ENCODE measurements around the gene RUVBL2. TPM values are rescaled to one million over a fixed set of nuclear protein-coding genes. Genes with fewer than 3 reads are reported as not detected.

Gene RUVBL2
- total RNA-seq, 4 donors from 2014 or later, result 69.2 to 120 (median 78.5) TPM

DNA sequence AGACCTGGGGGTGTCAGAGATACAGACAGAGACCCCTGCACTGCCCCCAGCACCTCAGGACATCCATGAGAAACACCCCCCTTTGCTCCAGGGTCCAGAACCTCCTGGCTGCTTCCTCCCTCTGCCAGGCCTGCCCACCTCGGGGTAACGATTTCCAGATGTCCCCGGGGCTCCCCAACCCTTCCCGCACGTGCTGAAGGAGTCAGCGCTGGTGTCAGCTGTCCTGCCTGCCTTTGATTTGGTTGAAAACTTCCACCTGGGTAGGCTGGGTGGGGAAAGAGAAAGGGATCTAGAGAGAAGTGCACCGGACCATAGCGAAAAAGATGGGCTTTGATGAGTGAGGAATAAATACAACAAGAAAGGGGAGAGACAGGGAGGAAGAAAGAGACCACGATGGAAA lies 65.4 kb downstream of the RUVBL2 start:
- H3K36me3 ChIP-seq, result no peaks in the 10 kb centered on the region
- H3K27me3 ChIP-seq, result peaks cover 0 to 78% of the 10 kb centered on the region in 2 donors
- no peak overlapping the region for H3K27ac ChIP-seq
- DNase-seq (ENCODE audit: low spot score in 2 of 2), result no peak
- H3K4me1 ChIP-seq, result peaks cover 0 to 27% (median 14%) of the 10 kb centered on the region in 4 donors
- no peaks in the 10 kb centered on the region for H3K9me3 ChIP-seq
- 53 to 57% methylated on average over 9 of the region's 9 CpGs for WGBS, 2 donors
- H3K4me3 ChIP-seq, result no peak overlapping the region
- TF ChIP-seq POLR2A (IDR thresholded peaks at IDR 0.05), result no peak
- TF ChIP-seq EP300 (IDR thresholded peaks at IDR 0.05), result no peak
- TF ChIP-seq, protein P1, sequence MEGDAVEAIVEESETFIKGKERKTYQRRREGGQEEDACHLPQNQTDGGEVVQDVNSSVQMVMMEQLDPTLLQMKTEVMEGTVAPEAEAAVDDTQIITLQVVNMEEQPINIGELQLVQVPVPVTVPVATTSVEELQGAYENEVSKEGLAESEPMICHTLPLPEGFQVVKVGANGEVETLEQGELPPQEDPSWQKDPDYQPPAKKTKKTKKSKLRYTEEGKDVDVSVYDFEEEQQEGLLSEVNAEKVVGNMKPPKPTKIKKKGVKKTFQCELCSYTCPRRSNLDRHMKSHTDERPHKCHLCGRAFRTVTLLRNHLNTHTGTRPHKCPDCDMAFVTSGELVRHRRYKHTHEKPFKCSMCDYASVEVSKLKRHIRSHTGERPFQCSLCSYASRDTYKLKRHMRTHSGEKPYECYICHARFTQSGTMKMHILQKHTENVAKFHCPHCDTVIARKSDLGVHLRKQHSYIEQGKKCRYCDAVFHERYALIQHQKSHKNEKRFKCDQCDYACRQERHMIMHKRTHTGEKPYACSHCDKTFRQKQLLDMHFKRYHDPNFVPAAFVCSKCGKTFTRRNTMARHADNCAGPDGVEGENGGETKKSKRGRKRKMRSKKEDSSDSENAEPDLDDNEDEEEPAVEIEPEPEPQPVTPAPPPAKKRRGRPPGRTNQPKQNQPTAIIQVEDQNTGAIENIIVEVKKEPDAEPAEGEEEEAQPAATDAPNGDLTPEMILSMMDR (IDR thresholded peaks at IDR 0.05), result no peak

DNA sequence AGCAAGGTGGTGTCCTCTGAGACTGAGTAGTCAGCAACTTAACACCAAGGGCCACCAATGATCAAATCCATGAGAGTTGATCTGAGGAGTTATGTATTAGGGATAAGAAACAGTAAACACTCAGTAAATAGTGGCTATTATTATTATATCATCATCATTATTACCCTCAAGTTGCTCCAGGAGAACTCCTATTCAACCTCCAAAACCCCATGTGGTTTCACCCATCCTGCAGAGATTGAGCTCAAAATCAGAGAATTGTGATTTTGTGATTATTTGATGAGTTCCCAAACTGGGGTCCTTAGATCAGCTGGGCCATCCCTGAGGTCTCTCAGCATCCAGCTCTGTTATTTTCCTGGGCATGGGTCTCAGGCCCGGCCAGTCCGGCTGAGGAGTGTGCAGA lies 67.3 kb downstream of the RUVBL2 start:
- H3K4me1 ChIP-seq, result peaks cover 0 to 35% (median 20%) of the 10 kb centered on the region in 4 donors
- TF ChIP-seq EP300 (IDR thresholded peaks at IDR 0.05) (no peak), POLR2A (IDR thresholded peaks at IDR 0.05) (no peak)
- TF ChIP-seq, protein P1 (IDR thresholded peaks at IDR 0.05), result no peak
- peaks cover 2 to 90% of the 10 kb centered on the region in 2 donors for H3K27me3 ChIP-seq
- H3K36me3 ChIP-seq, result no peaks in the 10 kb centered on the region
- no peak overlapping the region for H3K27ac ChIP-seq
- no peaks in the 10 kb centered on the region for H3K9me3 ChIP-seq
- whole genome bisulfite sequencing, 2 donors, result 94 to 96% methylated on average over 2 of the region's 2 CpGs
- no peak for DNase-seq (ENCODE audit: low spot score in 2 of 2)
- H3K4me3 ChIP-seq, result no peak overlapping the region

DNA sequence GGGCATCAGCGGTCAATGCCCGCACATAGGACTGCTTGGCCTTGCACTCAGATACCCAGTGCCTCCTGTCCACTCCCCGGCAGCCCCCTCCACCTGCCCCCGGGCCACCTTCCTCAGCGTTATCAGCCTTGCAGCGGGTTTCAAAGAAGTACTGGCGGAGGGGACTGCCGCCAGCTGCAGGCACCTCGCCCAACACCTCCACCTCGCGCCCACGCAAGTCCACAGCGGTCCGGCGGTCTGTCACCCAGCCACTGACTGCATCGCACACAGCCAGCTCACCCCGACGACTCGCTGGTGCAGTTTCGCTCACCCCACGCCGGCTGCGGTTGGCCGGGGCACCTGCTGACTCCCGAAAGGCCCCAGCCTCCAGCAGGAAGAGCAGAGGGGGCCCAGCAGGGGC lies 67.8 kb downstream of the RUVBL2 start:
- H3K9me3 ChIP-seq, result no peaks in the 10 kb centered on the region
- DNase-seq (ENCODE audit: low spot score in 2 of 2), result no peak
- TF ChIP-seq, protein P1 (IDR thresholded peaks at IDR 0.05), result no peak
- TF ChIP-seq POLR2A (IDR thresholded peaks at IDR 0.05) (no peak), EP300 (IDR thresholded peaks at IDR 0.05) (no peak)
- no peak overlapping the region for H3K4me3 ChIP-seq
- WGBS, 2 donors, result 73 to 75% methylated on average over 23 to 25 of the region's 25 CpGs
- H3K27ac ChIP-seq, result no peak overlapping the region
- no peaks in the 10 kb centered on the region for H3K36me3 ChIP-seq
- peaks cover 2 to 90% of the 10 kb centered on the region in 2 donors for H3K27me3 ChIP-seq
- peaks cover 0 to 30% (median 19%) of the 10 kb centered on the region in 4 donors for H3K4me1 ChIP-seq

DNA sequence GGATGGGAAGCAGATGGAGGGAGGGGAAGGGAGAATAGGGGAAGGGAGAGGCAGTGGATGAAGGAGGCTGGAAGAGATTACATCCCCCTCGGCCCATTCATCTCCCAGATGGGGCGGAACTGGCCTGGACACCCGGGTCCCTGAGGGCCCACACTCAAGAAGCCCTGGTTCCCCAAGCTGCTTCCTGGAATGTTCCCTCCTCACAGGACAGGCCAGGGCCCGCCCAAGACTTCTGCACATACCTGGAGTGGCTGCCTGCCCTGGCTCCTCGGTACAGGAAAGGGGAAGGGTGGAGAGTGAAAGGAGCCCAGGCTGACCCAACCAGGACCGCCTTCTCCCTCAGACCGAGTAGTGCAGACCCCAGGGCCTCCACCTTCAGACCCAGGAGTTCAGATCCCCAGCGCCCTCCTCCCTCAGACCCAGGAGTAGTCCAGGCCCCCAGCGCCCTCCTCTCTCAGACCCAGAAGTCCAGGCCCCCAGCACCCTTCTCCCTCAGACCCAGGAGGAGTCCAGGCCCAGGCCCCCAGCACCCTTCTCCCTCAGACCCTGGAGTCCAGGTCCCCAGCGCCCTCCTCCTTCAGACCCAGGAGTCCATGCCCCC lies 70.4 kb downstream of the RUVBL2 start:
- Histone ChIP-seq H3K27ac (no peak overlapping the region), H3K4me3 (no peak overlapping the region), H3K27me3 (peaks cover 2 to 89% of the 10 kb centered on the region in 2 donors), H3K4me1 (peaks cover 0 to 11% (median 6%) of the 10 kb centered on the region in 4 donors), H3K9me3 (no peaks in the 10 kb centered on the region), H3K36me3 (no peaks in the 10 kb centered on the region)
- TF ChIP-seq POLR2A (IDR thresholded peaks at IDR 0.05) (no peak), EP300 (IDR thresholded peaks at IDR 0.05) (no peak)
- TF ChIP-seq, protein P1 (IDR thresholded peaks at IDR 0.05), result no peak
- DNase-seq (ENCODE audit: low spot score in 2 of 2), result no peak
- 49 to 69% methylated on average over 9 to 10 of the region's 10 CpGs for WGBS, 2 donors

DNA sequence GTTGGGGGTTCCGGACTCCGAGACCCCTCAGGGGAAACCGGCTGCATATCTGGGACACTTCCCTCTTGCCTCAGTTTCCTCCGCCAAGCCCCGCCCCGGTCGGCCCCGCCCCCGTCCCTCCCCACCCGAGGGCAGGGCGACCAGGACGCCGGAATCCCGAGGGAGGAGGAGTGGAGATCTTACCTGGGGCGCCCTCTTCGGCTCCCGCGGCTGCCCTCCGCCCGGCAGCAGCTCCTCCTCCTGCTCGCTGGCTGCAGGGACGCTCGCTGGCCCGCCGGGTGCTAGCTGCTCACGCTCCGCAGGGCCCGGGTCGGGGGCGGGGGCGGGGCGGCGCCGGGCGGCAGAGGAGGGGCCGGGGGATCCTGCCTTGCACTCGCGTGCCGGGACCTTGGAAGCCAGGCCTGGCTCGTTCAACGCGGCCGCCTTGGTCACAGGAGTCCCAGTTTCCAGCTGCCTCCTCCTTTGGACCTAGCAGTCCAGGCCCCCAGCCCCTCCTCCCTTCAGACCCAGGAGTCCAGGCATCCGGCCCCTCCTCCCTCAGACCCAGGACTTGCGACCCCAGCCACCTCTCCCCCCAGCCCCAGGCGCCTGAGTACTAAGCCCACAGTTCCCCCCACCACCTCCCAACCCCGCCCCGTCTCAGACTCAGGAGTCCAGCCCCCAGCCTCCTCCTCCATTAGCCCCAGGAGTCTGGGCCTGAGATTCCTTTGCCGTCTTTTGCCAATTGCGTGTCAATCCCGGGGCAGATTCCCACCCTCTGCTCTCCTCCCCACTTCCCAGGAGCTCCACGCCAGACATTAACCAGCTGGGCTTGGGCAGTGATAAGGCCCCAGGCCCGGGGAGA lies 71.3 kb downstream of the RUVBL2 start, which contains the start of gene NTF4:
NTF4 (minus strand) TSS at position 51 of the 844 bp plus-strand sequence. CDS start 2,821 bp downstream, outside the sequence.
- TF ChIP-seq, protein P1 (IDR thresholded peaks at IDR 0.05), result no peak
- TF ChIP-seq POLR2A (IDR thresholded peaks at IDR 0.05) (no peak), EP300 (IDR thresholded peaks at IDR 0.05) (no peak)
- Histone ChIP-seq H3K4me1 (peaks cover 0 to 11% (median 6%) of the 10 kb centered on the region in 4 donors), H3K27ac (no peak within 1 kb of the TSS), H3K36me3 (no peaks in the 10 kb centered on the region), H3K27me3 (peaks cover 2 to 91% of the 10 kb centered on the region in 2 donors), H3K4me3 (peak within 1 kb of the TSS in 1 of 4 donors; percentile 11), H3K9me3 (no peaks in the 10 kb centered on the region)
- WGBS, 2 donors, result 8 to 9% methylated on average over 18 to 23 of the region's 53 CpGs
- DNase-seq (ENCODE audit: low spot score in 2 of 2), result no peak

All from tibial nerve (tissue), 4 donors.